Nucleus accumbens (tissue), 56 donors: Measurements from ENCODE around the gene FRG2C.
"Not testable (repeated sequence)": the region's sequence is repeated elsewhere in the genome, so short reads cannot be mapped to it uniquely, and the experiment has no call there.

Experiments
- DNase-seq, 56 donors: peaks; one replicate each; lab custom pipeline; 2025; lab: John Stamatoyannopoulos, UW

Gene FRG2C

GRCh38 chr3:75668759-75669347, 4.7 kb downstream of the FRG2C start:
- not testable (repeated sequence) for DNase-seq

- DNase-seq, result not testable (repeated sequence)
Measured at GRCh38 chr3:75669348-75670297, 5.5 kb downstream of the FRG2C start.

DNA sequence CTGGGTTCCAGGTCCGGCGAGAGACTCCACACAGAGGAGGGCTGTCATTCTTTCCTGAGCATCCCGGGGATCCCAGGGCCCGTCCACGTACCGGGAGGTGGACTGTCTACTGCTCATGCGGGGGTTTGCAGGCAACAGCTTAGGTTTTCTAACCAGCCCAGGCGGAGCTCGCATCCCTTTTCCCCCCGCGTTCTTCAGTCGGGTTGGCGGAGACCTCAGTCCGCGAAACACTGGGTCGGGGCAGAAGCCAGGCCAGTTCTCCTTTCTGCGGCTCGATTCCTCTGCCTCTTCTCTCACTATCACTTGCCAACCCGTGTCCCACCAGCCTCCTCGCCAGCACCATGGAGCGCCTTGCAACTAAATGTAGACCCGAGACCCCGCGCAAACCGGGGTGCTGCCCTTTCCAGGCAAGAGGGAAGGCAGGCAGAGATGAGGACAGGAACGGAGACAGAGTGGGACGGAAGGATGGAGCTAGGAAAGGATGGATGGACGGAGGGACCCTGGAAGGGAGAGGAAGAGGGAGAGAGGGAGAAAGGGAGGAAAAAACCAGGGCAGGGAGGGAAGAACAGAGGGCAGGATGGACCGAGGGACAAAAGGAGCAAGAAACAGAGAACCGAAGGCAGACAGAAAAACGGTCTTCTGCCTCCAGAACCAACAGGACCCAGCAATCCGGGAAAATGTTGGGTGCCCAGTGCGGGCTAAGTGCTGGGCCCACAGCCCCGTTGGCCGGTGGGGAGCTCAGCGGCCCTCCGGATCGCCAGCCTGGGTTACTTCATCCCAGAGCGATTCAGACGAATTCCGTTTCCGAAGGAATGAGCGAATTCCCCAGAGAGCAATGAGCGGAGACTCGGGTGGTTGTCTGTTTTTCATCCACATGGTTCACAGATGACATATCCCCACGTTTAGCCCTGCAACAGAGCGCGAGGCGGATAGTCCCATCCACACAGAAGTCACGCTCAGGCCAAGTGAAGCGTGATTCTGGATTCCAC, 6.5 kb downstream of the FRG2C start:
- not testable (repeated sequence) for DNase-seq

GRCh38 chr3:75671287-75672139, 7.4 kb downstream of the FRG2C start:
- not testable (repeated sequence) for DNase-seq

GRCh38 chr3:75672140-75672775, 8.1 kb downstream of the FRG2C start:
- DNase-seq, result not testable (repeated sequence)

DNA sequence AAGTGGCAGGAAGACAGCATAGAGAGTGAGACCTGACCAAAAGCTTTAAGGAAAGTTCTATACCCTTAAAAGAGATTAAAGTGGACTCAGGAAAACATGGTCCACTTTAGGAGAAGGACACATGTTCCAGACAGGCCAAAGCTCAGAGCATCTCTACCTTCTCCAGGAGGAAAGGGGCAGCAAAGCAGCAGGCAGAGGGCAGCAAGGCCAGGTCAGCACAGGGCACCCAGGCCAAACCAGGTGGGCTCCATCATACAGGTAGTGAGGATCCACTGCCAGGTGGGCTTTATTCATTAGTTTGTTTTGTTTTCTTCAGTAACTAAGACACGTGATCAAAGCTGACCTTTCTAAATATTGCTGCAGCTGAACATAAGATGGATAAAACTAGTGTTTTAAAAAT, 19.8 kb downstream of the FRG2C start:
- DNase-seq, result not testable (repeated sequence)

- DNase-seq, result no peak
Measured at GRCh38 chr3:75687323-75687722, 23.2 kb downstream of the FRG2C start.

DNA sequence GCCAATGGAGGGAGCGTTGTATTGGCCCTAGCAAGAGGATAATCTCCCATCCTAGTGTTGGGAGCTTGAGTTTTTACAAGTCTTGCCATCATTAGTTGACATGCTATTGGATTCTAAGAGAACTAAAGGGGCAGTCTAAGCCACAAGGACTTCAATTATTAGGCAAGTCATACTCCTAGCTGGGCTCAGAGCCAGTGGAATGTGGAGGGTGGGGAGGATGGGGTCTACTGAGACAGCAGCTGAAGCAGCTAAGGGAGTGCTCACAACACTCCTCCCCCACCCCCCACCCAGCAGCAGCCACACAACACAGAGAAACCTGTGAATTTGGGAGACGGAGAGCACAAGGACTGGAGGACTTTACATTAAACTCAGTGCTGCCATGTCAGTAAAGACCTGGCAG, 27.9 kb downstream of the FRG2C start:
- DNase-seq, result no peak
